Fibroblast of skin of scalp (primary cell): ENCODE data around the gene SIMC1.
A peak's percentile ranks its signal among the peaks of the same experiment; 100 is the strongest.

Source experiments
- DNase-seq: peaks from one replicate; pipeline ENCODE4 v3.0.0-alpha.2; 2013

Gene SIMC1

DNA sequence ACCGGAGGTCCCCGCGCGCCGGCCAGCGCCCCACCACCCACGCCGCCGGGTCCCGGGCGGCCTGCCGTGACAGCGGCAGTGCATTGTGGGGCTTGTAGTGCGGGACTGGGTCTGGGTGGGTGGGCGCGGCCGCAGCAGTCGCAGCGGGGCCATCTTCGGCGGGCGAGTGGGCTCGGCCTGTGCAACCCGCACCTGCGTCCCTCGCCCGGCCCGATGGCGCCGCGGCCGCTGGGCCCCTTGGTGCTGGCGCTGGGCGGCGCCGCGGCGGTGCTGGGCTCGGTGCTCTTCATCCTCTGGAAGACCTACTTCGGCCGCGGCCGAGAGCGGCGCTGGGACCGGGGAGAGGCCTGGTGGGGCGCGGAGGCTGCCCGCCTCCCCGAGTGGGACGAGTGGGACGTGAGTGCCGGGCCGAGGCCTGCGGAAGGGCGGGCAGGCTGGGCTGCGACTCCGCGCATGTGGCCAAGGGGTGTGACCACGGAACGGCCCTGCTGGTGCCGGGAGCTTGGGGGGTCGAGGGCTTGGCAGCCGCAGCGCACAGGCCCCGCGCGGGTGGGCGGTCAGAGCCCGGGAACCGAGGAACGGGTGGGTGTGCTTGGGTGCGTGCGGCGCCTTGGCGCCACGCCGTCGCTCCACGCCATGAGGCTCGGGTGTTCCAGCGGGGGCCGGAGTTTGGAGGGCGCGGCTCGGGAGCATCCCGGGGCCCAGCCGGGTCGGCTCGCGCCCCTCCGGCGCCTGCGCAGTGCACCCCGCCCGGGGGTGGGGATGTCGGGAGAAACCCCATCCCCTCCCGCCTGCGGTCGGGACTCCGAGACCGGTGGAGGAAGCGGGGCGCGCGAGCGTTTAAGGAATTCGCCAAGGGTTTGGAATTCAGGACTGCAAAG, 127.4 kb downstream of the SIMC1 start, which contains the start of gene ARL10:
Gene ARL10, plus strand, starts transcription at position 137 of the 881 bp plus-strand sequence. Its CDS starts 77 bp downstream, at position 214.
- peak; percentile 86 for DNase-seq

DNA sequence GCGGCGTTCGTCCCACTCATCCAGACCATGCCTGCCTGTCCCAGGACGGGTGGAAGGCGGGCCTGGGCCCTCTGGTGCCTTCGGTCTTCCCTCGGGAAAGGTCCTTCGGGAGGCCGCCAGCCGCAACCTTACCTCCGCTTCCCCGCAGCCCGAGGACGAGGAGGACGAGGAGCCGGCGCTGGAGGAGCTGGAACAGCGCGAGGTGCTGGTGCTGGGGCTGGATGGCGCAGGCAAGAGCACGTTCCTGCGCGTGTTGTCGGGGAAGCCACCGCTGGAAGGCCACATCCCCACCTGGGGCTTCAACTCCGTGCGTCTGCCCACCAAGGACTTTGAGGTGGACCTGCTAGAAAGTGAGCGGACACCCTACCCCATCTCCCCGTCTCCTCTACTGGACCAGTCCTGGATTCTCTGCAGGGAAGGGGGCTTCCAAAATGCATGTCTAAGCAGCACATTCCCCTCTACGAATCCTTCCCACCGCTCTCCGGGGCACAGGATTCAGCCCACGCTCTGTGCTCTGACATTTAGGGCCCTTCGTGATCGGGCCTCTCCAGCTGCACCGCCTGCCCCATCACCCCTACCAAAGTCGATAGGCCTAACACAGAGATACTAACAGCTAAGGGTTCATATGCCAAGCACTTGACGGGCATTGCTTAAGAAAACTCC, 128.1 kb downstream of the SIMC1 start:
- DNase-seq = no peak

DNA sequence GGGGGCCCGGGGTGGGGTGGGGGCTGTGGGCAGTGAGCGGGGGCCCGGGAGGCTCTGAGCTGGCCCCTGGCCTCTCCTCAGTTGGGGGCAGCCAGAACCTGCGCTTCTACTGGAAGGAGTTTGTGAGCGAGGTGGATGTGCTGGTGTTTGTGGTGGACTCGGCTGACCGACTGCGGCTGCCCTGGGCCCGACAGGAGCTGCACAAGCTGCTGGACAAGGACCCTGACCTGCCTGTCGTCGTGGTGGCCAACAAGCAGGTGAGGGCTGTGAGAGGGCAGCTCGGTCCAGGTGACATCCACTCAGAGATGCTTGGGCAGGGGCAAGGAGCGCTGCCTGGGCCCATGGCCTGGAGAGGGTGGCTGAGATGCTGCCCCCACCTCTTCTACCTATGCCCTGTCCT, 130.5 kb downstream of the SIMC1 start:
- DNase-seq = no peak

DNA sequence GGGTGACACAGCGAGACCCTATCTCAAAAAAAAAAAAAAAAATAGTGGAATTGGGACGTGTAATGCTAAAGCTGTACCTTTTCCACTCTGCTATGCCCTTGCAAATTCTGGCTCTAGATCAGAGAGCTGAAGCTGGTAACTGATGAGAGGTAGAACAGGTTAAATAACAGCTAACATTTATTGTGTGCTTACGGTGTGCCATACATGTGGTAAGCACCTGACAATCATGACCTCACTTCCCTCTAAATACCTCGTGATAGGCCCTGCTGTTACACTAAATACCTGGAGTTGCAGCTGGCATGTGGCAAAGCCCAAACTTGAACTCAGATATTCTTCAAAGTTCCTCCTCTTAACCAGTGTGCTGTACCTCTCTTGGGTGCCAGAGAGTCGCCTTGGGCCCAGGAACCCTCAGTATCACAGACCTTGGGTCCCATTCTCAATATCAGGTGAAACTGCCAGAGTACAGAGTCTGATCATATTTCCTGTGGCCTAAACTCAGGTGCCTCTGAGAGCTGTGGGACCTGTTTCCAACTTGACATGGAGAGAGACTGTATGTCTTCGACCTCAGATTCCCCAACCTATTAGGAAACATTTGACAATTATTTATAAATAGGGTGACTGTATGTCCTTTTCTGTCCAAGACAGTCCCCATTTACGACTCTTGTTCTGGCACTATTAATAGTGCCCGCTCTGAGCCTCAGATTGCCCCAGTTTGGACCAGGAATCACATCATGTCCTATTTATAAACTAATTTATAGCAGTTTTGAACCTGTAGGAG, 131.9 kb downstream of the SIMC1 start:
- no peak for DNase-seq

DNA sequence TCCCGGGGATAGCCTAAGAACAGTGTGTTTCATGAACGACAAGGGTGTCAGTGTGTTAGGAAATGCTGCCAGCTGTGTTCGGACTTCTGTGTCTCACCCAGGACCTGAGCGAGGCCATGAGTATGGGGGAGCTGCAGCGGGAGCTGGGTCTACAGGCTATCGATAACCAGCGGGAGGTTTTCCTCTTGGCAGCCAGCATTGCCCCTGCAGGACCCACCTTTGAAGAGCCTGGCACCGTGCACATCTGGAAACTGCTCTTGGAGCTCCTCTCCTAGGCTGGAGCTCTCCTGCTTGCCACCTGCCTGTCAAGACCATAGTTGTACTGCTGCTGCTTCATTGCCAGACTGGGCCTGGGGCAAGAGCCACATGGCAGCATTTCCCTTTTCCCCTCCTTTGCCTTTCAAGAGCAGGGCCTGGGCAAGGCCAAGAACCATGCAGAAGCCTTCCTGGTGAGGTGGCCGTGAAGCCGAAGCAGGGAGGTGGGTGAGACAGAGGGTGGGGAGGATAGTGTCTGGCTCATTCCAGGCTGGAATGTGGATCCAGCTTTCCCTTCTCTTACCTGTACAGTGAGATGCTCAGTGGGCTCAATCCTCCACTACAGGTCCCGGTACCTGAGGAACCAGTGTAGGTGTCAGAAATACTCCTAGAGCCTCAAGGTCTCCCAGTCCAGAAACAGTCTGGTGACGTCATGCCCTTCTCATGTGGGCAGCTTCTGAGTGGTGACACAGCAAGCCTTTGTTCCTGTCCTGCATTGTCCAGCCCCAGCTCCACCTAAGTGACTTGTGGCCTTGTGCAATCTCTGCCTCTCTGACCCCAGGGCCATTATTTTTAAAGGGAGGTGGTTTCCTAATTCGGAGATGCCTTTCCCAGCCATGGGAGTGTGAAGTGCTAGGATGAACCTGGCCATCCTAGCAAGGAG, 133.7 kb downstream of the SIMC1 start:
- no peak for DNase-seq

DNA sequence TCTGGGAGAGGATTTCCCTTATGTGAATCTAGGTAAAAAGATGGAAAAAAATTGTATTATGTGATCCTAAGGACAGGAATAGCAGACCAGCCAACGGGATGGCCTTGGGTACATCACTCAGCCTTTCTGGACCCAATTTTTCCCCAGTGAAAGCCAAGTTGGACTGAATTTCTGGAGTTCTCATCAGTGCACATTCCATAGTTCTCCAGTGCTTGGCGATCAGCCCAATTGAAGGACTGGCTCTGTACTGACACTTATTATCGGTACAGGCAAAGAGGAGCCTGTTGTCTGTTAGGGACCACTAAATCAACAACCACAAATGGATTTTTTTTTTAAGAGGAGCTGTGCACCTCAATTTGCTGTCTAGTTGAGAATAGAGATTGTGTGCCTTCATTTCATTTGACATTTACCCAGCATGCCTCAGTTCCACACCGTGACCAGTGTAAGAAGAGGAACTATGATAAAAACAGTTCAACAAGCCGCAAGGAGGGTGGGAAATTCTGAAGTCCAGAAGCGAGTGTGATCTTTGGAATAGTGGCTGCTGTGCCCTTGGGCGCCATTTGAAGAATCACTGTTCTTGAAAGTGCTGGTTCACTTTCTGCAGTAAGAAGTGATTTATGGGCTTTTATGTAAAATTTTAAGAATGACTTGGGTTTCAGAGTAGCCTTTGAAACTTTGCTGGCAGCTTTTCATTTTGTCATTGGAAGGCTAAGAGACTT, 135.0 kb downstream of the SIMC1 start:
- no peak for DNase-seq

DNA sequence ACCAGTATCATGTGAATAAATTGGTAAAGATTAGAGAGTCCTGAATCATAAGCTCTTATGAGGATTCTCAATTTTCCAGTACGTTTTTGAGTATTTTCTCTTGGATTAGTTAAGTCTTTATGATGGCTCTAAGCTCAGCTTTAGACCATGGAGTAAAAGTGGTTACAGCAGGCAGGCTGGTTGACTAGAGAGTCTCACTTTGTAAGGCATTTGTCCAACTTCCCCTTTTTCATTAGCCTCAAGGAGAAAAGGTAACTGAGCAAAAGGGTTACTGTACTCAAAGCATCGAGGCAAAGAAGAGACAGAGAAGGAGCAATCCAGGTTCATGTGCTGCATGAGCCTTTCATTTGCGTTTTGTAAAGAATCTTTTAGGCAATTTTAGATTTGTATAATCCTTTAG, 141.7 kb downstream of the SIMC1 start:
- no peak for DNase-seq

DNA sequence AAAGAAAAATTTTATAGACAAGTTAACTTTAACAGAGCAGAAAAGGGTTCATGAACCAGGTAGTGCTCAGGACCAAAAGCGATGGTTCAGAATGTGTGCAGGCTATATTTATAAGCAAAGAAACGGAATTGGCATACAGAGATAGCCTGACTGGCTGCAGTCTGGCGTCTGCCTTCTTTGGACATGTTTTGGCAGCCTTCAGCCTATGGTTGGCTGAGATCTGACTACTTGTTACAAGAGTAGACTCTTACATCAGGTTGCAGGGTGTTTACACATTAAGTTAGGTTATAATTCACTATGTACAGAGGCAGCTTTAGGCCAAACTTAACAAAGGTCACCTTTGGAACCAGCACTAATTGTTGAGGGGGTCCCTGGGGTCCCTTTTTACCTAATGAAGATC, 143.2 kb downstream of the SIMC1 start:
- DNase-seq = no peak

DNA sequence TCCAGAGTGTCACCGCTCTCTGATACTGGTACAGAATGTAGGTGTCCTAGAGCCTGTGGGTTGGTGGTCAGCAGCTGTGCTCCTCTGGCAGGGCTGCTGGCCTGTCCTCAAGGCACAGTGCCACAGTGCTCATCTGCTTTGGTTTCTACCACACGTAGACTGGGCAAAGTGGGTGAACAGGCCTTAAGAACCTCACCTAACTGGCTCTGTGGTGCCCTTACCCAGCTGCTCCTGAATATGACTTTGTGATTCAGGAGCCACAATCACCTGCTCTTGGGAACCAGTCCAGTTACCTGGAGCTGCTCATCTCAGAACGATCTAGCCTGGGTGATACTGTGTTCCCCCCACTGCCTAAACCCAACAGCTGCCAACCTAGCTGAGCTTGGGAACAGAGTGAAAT, 143.8 kb downstream of the SIMC1 start:
- DNase-seq = no peak

DNA sequence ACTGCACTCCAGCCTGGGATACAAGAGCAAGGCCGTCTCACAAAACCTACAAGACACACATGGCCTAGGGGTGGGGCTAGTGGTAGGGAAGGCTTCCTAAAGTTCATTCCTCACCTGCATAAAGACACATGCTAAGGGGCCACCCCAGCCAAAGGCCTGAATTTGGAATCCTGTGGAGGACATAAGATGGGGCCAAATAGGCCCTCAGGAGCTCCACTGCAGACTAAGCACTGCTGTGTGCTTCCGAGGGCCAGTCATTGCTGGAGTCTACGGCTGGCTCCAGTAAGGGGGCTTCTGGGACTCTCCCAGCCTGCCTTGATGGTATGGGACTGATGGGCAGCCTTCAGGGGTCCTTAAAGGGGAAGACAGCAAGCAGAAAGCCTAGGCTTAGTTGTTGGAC, 144.5 kb downstream of the SIMC1 start:
- DNase-seq = no peak

DNA sequence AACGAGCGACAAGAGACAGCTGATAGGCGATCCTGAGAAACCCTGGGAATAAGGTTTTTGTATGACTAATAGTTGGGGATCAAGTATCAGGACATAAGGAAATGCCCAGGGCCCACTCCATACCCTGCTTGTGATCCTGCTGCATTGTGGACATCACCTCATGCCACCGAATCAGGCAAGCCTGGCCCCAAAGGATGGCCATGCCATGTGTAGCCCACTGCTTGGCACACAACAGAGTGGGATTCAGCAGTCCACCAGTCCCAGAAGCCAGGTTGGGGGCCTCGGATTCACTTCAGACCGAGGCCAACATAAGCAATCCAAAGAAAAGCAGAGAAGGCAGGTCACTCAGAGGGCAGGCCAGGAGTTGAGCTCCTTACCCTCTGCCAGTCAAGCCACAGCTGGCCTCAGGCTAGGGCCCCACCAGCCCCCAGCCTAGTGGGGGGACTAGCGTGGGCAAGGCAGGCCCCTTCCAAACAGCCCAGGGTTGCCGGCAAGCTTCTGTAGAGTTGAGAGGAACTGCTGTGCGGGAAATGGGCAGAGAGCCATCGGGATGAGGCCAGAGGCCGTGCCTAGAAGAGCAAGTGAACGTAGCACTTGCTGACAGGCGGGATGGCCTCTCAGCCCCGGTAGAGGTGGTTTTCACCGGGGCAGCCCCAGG, 145.2 kb downstream of the SIMC1 start:
- DNase-seq = no peak

DNA sequence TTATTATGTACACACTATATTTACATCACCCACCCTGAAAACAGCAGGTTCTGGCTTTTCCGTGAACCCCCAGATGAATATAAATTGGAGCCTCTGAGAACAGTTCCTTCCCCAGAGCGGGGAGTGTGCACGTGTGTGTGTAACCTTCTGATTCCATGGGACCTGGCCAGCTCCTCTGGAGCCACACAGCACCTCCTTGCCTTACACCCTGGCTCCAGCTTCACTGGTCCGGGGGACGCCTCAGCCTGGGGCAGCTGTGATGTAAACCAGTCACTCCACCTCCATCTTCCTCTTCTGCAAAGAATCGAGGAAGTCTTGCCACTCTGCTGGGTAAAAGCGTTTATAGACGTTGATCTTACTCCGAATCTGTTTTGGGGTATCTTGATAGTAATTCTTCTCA, 145.7 kb downstream of the SIMC1 start:
- no peak for DNase-seq

DNA sequence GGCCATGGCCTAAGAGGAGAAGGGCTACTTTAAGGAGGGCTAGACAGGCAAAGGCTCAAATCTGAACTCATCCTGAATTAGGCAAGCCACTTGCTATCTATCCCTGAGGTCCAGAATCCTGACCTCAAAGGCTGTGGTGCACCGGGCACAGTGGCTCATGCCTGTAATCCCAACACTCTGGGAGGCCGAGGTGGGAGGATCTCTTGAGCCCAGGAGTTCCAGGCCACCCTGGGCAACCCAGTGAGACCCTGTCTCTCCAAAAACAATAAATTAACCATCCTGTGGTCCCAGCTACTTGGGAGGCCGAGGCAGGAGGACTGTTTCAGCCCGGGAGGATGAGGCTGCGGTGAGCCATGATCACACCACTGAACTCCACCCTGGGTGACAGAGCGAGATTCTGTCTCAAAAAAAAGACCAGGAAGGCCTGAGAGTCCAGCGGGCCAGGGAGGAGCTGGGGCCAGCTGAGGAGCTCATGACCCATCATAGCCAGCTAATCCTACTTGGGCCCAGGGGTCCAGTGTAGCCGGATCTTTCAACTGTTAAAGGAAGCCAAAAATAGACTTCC, 146.2 kb downstream of the SIMC1 start:
- no peak for DNase-seq

DNA sequence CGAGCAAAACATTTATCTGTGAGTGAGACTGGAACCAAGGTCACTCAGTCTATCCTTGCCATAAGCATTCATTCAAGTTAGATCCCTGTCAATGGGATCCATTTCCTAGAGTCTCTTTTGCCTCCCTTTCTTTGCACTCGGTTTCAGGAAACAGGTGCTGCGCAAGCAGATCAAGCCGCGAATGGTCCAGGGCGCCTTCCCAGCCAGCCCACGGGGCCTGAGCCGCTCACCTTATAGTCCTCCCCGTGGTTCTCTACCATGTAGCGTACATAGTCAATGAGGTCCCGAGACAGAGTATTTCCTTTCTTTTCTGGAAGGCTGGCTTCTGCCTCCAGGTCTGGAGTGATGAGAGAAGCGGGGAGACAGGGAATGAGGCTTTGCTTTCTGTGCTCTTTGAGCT, 146.8 kb downstream of the SIMC1 start:
- no peak for DNase-seq

DNA sequence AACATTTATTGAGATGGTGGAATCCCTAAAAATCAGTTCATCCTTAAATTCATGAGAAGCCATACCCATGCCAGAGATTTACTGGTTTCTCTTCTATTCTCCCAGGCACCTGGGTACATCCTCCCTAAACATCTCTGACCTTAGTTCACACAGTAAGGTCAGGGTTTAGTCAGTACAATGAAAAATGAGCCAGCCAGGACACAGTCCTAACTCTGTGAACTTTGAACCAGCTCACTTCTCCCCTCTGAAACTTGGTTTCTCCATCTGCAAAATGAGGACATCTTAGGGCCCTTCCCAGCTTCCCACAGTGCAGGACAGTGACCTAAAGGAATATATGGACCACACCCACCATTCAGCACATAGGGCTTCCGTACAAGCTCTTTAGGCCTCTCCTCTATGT, 148.3 kb downstream of the SIMC1 start:
- no peak for DNase-seq

DNA sequence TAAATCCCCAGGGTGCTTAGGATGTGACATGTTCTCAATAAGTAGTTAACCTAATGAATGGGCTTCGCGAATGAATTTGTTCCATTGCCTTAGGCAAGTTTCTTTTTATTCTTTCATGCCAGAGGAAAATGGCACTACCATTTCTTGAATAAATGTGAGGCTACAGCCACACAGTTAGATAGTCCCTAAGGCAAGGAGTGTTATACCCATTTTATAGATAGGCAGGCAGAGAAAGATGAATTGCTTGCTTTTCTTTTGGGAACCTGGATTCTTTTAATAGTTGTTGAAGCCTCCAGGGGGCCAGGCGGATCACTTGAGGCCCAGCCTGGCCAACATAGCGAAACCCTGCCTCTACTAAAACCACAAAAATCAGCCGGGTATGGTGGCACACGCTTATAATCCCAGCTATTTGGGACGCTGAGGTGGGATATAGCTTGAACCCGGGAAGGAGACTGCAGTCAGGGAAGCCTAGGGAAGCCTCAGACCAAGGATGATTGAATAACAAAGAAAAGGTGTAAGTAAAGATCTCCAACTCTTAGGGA, 149.2 kb downstream of the SIMC1 start:
- DNase-seq = peak; percentile 17

DNA sequence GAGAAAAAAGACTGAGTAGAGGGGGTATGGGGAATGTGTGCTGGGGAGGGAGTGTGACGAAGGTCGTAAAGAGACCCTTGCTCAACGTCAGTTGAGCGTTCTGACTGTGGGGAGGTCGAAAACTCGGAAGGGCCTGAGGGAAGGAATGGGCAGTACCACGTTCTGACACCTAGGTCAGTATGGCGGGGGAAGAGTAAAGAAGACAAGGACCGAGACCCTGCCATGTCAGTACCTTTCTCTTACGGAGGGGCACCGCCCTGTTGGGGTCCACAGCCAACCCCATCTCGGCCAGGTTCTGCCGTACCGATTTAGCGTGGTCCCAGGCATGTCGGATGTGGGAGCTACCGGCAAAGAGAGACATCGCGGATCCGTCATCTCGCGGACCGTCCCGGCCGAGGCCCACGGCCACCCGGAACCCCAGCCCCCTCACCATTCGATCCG, 149.8 kb downstream of the SIMC1 start:
- DNase-seq = peak; percentile 7

DNA sequence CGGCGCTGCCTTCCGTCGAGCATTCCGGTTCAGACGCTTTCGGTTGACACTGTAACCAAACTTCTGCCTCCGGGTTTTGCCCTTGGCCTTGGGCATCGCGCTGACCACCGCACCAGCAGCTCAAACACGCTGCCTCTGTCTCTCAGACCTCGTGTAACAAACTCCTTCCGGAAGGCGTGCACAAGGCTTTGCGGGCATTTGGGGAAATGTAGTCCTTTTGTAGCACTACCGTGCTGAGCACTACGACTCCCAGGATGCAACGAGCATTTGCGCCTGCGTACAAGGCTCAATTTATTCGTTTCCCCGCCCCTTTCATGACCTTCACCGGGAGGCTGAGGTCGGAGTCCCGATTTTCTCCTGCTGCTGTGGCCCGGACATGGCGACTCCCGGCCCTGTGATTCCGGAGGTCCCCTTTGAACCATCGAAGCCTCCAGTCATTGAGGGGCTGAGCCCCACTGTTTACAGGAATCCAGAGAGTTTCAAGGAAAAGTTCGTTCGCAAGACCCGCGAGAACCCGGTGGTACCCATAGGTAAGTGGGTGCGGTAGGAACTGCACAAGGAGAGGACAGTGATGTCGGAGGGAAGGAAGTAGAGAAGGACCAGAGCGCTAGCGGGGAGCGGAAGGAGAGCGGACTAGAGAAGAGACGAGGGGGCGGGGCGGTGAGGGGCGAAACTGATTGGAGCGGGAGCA, 150.4 kb downstream of the SIMC1 start, which contains the start of the genes HIGD2A and NOP16:
Gene HIGD2A, plus strand, starts transcription at position 308 of the 691 bp plus-strand sequence. Its CDS starts 69 bp downstream, at position 377.
Gene NOP16, minus strand, starts transcription at position 155 of the 691 bp plus-strand sequence. Its CDS starts 59 bp downstream, at position 96.
- DNase-seq = peak; percentile 99
